GM12875 (cell line): ENCODE results near the gene PPP1R13B.

ENCODE experiments used
- H3K4me3 ChIP-seq: one replicate; pipeline ENCODE4 v1.5.1; 2011; ENCODE audit warnings: low read depth, low read length, control low read depth
- CTCF ChIP-seq: IDR thresholded peaks from 2 replicates; pipeline ENCODE4 v1.5.1; 2011; ENCODE audit warnings: low read depth, mild to moderate bottlenecking, control low read depth, inconsistent platforms, low read length, moderate library complexity, borderline replicate concordance; ENCODE audit not compliant: insufficient read depth

Gene PPP1R13B

GRCh38 chr14:103772078-103772712 lies 75.2 kb downstream of the PPP1R13B start:
- TF ChIP-seq CTCF, result no peak
- H3K4me3 ChIP-seq, result no peak overlapping the region

GRCh38 chr14:103770902-103771301 lies 76.5 kb downstream of the PPP1R13B start:
- 0 out of 2 replicates have a peak, but pooled peaks have one; percentile 1 for TF ChIP-seq CTCF
- no peak overlapping the region for H3K4me3 ChIP-seq

- TF ChIP-seq CTCF, result no peak
- no peak overlapping the region for H3K4me3 ChIP-seq
Measured at GRCh38 chr14:103770500-103770899, 76.9 kb downstream of the PPP1R13B start.

GRCh38 chr14:103767336-103767894 lies 80.0 kb downstream of the PPP1R13B start:
- no peak for TF ChIP-seq CTCF
- no peak overlapping the region for H3K4me3 ChIP-seq

GRCh38 chr14:103765526-103765925 lies 81.8 kb downstream of the PPP1R13B start:
- no peak overlapping the region for H3K4me3 ChIP-seq
- TF ChIP-seq CTCF, result no peak

- TF ChIP-seq CTCF, result no peak
- H3K4me3 ChIP-seq, result no peak overlapping the region
Measured at GRCh38 chr14:103763730-103764488, 83.5 kb downstream of the PPP1R13B start.
